Measurements from ENCODE around the gene GPR141. TPM values are rescaled to one million over a fixed set of nuclear protein-coding genes. Genes with fewer than 3 reads are reported as not detected.

The GPR141 gene
- polyA plus RNA-seq, 1 of the 3 experiments (the other 2 are of a cell fraction) = not detected

DNA sequence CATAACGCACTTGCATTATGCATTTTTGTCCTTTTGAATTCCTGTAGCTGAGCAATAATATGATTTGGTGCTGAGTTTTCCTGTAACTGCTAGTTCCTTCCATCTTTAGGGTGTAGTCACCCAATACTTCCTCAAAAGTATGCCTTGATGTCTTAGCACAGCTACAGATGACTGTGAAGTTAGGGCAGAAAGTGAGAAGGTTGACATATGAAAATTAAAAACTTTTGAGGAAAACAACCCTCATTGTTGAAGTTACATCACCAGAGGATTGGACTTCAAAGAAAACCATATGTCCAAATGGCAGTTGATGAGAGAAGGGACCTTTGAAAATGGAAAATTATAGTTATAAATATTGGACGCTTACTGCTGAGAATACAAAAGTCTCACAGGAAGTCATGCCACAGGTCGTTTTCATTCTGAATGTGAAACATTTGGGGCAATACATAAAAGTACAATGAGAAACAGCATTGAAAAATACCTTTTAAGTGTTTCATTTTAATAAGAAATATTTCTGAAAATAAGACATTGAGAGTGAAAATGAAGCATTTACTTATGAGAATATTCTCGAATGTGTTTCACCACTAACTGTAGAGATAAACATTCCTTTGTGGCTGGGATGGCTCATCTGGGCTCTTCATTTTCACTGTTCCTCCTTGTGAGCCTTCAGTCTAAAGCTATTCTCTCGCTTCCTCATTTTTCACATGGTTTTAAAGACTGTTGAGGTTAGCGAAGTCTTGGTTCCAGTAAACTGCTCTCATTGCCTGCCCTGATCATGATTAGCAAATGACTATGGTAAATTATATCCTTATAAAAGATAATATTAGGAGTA lies 103.4 kb downstream of the GPR141 start:
- no peak for DNase-seq
- ChIA-PET CTCF (interaction anchor here (1.0 to 1.2 kb wide), 2 partner anchors 67 to 551 kb away, joined by 3 read pairs; no protein-coding TSS in a partner anchor), POLR2A (no interaction called here)
- H3K9ac ChIP-seq = no peak overlapping the region
- no peaks in the 10 kb centered on the region for H3K9me2 ChIP-seq
- H3K4me3 ChIP-seq (ENCODE audit: low read depth in 2 of 2, low read length in 1 of 2) = no peak overlapping the region
- H3K4me2 ChIP-seq = no peak overlapping the region
- 34% methylated on average over 6 of the region's 6 CpGs for WGBS (ENCODE audit: low lambda C conversion rate)
- no peak overlapping the region for H2AFZ ChIP-seq (ENCODE audit: low read depth)
- H3K36me3 ChIP-seq (replicated peaks in 1 of 2; ENCODE audit: control insufficient read depth in 1 of 2, insufficient read depth in 2 of 2, low read length in 1 of 2) = no peaks in the 10 kb centered on the region
- H3K27ac ChIP-seq (ENCODE audit: low read depth in 2 of 2, low read length in 1 of 2) = no peak overlapping the region
- no peaks in the 10 kb centered on the region for H3F3A ChIP-seq (replicated peaks; ENCODE audit: insufficient read depth)
- no peaks in the 10 kb centered on the region for H4K20me1 ChIP-seq (ENCODE audit: insufficient read depth)
- no peaks in the 10 kb centered on the region for H3K79me2 ChIP-seq (ENCODE audit: insufficient read depth)
- no peaks in the 10 kb centered on the region for H3K4me1 ChIP-seq (ENCODE audit: control insufficient read depth in 1 of 2, insufficient read depth in 2 of 2, low read depth in 1 of 2, low read length in 1 of 2)
- TF ChIP-seq MXI1 (IDR thresholded peaks at IDR 0.05; ENCODE audit: low read depth, low read length) (no peak), FOXM1 (IDR thresholded peaks at IDR 0.05; ENCODE audit: low read depth) (no peak)
- TF ChIP-seq, protein P1, sequence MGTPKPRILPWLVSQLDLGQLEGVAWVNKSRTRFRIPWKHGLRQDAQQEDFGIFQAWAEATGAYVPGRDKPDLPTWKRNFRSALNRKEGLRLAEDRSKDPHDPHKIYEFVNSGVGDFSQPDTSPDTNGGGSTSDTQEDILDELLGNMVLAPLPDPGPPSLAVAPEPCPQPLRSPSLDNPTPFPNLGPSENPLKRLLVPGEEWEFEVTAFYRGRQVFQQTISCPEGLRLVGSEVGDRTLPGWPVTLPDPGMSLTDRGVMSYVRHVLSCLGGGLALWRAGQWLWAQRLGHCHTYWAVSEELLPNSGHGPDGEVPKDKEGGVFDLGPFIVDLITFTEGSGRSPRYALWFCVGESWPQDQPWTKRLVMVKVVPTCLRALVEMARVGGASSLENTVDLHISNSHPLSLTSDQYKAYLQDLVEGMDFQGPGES (IDR thresholded peaks at IDR 0.05; ENCODE audit: low read depth, low read length) = no peak
- H3K27me3 ChIP-seq (ENCODE audit: insufficient read depth) = no peaks in the 10 kb centered on the region
- H3K9me3 ChIP-seq = no peaks in the 10 kb centered on the region

Other genes starting within 250 kb of the GPR141 start
- 0.64 and 2.8 TPM in 2 replicates for gene ELMO1, start 234.9 kb upstream of the GPR141 start, polyA plus RNA-seq (2012; rRNA removed)
- gene NME8, start 164.8 kb downstream of the GPR141 start, polyA plus RNA-seq (2012; rRNA removed) = not detected in 2 replicates
- gene SFRP4, start 233.1 kb downstream of the GPR141 start, polyA plus RNA-seq (2012; rRNA removed) = 0.03 TPM in 1 of 2 replicates, not detected in the other
- 7.4 and 10.9 TPM in 2 replicates for gene EPDR1, start 236.9 kb downstream of the GPR141 start, polyA plus RNA-seq (2012; rRNA removed)